Activated CD8-positive, alpha-beta memory T cell treated with anti-CD3 and anti-CD28 coated beads for 24 hours (primary cell): ENCODE data around the gene CASP9.

ENCODE experiments used
- DNase-seq: peaks from one replicate; pipeline ENCODE4 v3.0.0-alpha.2; 2020

CASP9 gene

GRCh38 chr1:15444468-15445389 is 79.3 kb downstream of the CASP9 start:
- DNase-seq = no peak

GRCh38 chr1:15443281-15443680 is 80.7 kb downstream of the CASP9 start:
- no peak for DNase-seq

GRCh38 chr1:15442759-15443158 is 81.3 kb downstream of the CASP9 start:
- no peak for DNase-seq

GRCh38 chr1:15442119-15442518 is 81.9 kb downstream of the CASP9 start:
- no peak for DNase-seq
